ENCODE results near the gene NOTCH1. TPM values are rescaled to one million over a fixed set of nuclear protein-coding genes. Genes with fewer than 3 reads are reported as not detected.

The NOTCH1 gene
- total and polyA plus RNA-seq, 2 of the 8 experiments (the other 6 are each of a cell fraction or from before 2014, with no cell fraction given): 6.9 to 55.6 TPM

DNA sequence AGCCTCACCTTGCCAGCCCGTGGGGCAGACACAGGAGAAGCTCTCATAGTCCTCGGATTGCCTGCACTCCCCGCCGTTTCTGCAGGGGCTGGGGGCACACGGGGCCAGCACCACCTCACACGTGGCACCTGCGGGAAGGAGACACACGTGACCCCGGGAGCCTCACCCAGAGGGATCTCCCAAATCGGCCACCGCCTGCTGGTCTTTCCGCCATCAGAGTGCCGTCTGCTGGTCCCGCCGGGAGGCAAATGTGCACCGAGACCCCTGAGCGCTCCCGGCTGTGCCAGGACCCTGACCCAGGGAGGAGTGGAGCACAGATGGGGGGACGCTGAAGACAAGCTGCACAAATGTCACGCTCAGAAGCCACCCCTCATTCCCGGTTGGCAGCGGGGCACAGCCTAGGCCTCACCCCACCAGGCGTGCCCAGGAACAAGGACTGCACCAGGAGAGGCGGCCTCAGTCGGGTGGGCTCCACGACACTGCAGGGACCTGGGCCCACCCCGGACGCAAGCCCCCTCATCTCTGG, 34.6 kb downstream of the NOTCH1 start:
- no peak overlapping the region for H2BK20ac ChIP-seq (ENCODE audit: low read length)
- H2AFZ ChIP-seq (ENCODE audit: low read length): no peak overlapping the region
- no peak overlapping the region for H3K4ac ChIP-seq (replicated peaks; ENCODE audit: insufficient read length, low read depth, low read length)
- no peak overlapping the region for H2BK12ac ChIP-seq (ENCODE audit: low read depth, low read length)
- no peaks in the 10 kb centered on the region for H3K23me2 ChIP-seq (ENCODE audit: low read depth, low read length)
- H3K36me3 ChIP-seq (ENCODE audit: control insufficient read depth in 2 of 4, insufficient read depth in 4 of 4, low read length in 3 of 4): peaks cover 28 to 96% (median 53%) of the 10 kb centered on the region in 4 experiments
- FAIRE-seq (no peak), DNase-seq (ENCODE audit: low read depth in 1 of 2, low spot score in 2 of 2) (no peak)
- H2AK5ac ChIP-seq (ENCODE audit: low read depth, low read length): no peak overlapping the region
- H3K27me3 ChIP-seq (replicated peaks in 1 of 4; ENCODE audit: control insufficient read depth in 3 of 4, extremely low read depth in 1 of 4, insufficient read depth in 3 of 4, low read length in 3 of 4): no peaks in the 10 kb centered on the region
- H3K14ac ChIP-seq (ENCODE audit: insufficient read length): no peak overlapping the region
- H3K4me3 ChIP-seq (ENCODE audit: extremely low read depth in 1 of 4, insufficient read depth in 2 of 4, low read depth in 3 of 4, low read length in 4 of 4): no peak overlapping the region
- H3K79me1 ChIP-seq (ENCODE audit: low read depth, low read length): no peaks in the 10 kb centered on the region
- H2BK5ac ChIP-seq (ENCODE audit: low read depth, low read length): no peak overlapping the region
- no peak overlapping the region for H4K5ac ChIP-seq (ENCODE audit: insufficient read length, low read depth, low read length)
- H4K20me1 ChIP-seq (replicated peaks in 1 of 2; ENCODE audit: control insufficient read depth in 1 of 2, insufficient read depth in 2 of 2, low read length in 2 of 2): peaks cover 4 to 16% of the 10 kb centered on the region in 2 experiments
- H2BK120ac ChIP-seq (replicated peaks; ENCODE audit: low read depth, low read length): no peak overlapping the region
- CTCF ChIA-PET (ENCODE audit: partially characterized antibody): interaction anchor here (1.0 to 1.8 kb wide), 6 partner anchors 11 to 121 kb away, joined by 3 to 6 read pairs (median 4); no protein-coding TSS in a partner anchor
- H3K4me2 ChIP-seq (ENCODE audit: insufficient read depth in 1 of 2, low read depth in 2 of 2, low read length in 2 of 2): no peak overlapping the region
- H3K4me1 ChIP-seq (replicated peaks in 1 of 4; ENCODE audit: control insufficient read depth in 3 of 4, insufficient read depth in 4 of 4, low read length in 3 of 4): no peaks in the 10 kb centered on the region
- H3K9me3 ChIP-seq (ENCODE audit: insufficient read depth in 2 of 2, low read depth in 1 of 2, low read length in 1 of 2): no peaks in the 10 kb centered on the region
- no peak overlapping the region for H3K9ac ChIP-seq (replicated peaks in 1 of 4; ENCODE audit: extremely low read depth in 1 of 4, low read depth in 3 of 4, low read length in 3 of 4)
- no peak overlapping the region for H3K27ac ChIP-seq (ENCODE audit: low read depth, low read length)
- H4K91ac ChIP-seq (replicated peaks; ENCODE audit: insufficient read length, low read length): no peak overlapping the region
- no peak overlapping the region for H4K8ac ChIP-seq (ENCODE audit: extremely low read depth, insufficient read depth, low read length)
- POLR2A ChIA-PET (ENCODE audit: partially characterized antibody): interaction anchor here (1.0 kb wide), 1 partner anchor 9 kb away, joined by 3 read pairs; no protein-coding TSS in a partner anchor
- no peaks in the 10 kb centered on the region for H3K79me2 ChIP-seq (ENCODE audit: control insufficient read depth in 1 of 2, insufficient read depth in 2 of 2, low read length in 2 of 2)
- 96% methylated on average over 26 of the region's 28 CpGs; no CpG with 5 or more reads in 1 of the 2 experiments for WGBS, 2 experiments (ENCODE audit: extremely low coverage in 1 of 2, insufficient coverage in 1 of 2, insufficient read length in 1 of 2, insufficient replicate concordance in 2 of 2, low coverage in 1 of 2, low lambda C conversion rate in 2 of 2, missing lambda C conversion rate in 1 of 2)
- H3K23ac ChIP-seq (ENCODE audit: insufficient read length): no peak overlapping the region
- no peak overlapping the region for H3K18ac ChIP-seq (ENCODE audit: extremely low read depth, low read length)
- H2BK15ac ChIP-seq (ENCODE audit: low read length): no peak overlapping the region
- no peak overlapping the region for H3K56ac ChIP-seq (replicated peaks; ENCODE audit: insufficient read length, low read depth, low read length)
- TF ChIP-seq GABPA (IDR thresholded peaks at IDR 0.05; ENCODE audit: borderline replicate concordance, insufficient read depth, low read length) (no peak), BCL11A (IDR thresholded peaks at IDR 0.05; ENCODE audit: low read depth in 2 of 2, low read length in 2 of 2) (no peak), HDAC6 (IDR thresholded peaks at IDR 0.05; ENCODE audit: low read depth, low read length) (no peak), POU5F1 (IDR thresholded peaks at IDR 0.05; ENCODE audit: low read depth, low read length) (no peak), ASH2L (IDR thresholded peaks at IDR 0.05; ENCODE audit: low read length) (no peak), NRF1 (IDR thresholded peaks at IDR 0.05; ENCODE audit: low read depth, low read length) (no peak), CHD1 (IDR thresholded peaks at IDR 0.05; ENCODE audit: low read depth, low read length) (no peak), TAF1 (IDR thresholded peaks at IDR 0.05; ENCODE audit: low read depth, low read length) (no peak), EZH2 (IDR thresholded peaks at IDR 0.05; ENCODE audit: low read depth, low read length, severe bottlenecking) (no peak), CREB1 (IDR thresholded peaks at IDR 0.05) (no peak), ZNF274 (IDR thresholded peaks at IDR 0.05; ENCODE audit: borderline replicate concordance, extremely low read depth, low read length) (no peak), SP4 (IDR thresholded peaks at IDR 0.05; ENCODE audit: low read length) (no peak)
- TF ChIP-seq, protein P1, sequence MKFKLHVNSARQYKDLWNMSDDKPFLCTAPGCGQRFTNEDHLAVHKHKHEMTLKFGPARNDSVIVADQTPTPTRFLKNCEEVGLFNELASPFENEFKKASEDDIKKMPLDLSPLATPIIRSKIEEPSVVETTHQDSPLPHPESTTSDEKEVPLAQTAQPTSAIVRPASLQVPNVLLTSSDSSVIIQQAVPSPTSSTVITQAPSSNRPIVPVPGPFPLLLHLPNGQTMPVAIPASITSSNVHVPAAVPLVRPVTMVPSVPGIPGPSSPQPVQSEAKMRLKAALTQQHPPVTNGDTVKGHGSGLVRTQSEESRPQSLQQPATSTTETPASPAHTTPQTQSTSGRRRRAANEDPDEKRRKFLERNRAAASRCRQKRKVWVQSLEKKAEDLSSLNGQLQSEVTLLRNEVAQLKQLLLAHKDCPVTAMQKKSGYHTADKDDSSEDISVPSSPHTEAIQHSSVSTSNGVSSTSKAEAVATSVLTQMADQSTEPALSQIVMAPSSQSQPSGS (IDR thresholded peaks at IDR 0.05; ENCODE audit: low read length): no peak
